ENCODE measurements around the gene TIMM10. TPM values are rescaled to one million over a fixed set of nuclear protein-coding genes. Genes with fewer than 3 reads are reported as not detected.

The TIMM10 gene
- total RNA-seq, 1 experiment from 2014 or later: 94.7 TPM

- DNase-seq: no peak
- CTCF ChIA-PET: interaction anchor here (2.1 kb wide), 1 partner anchor 8 kb away, joined by 22 read pairs; no protein-coding TSS in a partner anchor
- intact Hi-C loops (cut with micrococcal nuclease; ENCODE audit: unreplicated experiment): no loop called here
- no TSS peak for BruUV-seq (replicated peaks)
- Histone ChIP-seq H3K27me3 (ENCODE audit: insufficient read depth, low read depth) (no peaks in the 10 kb centered on the region), H3K4me2 (no peak overlapping the region), H3K79me2 (ENCODE audit: low read depth) (no peaks in the 10 kb centered on the region), H3K9me2 (ENCODE audit: insufficient read depth) (no peaks in the 10 kb centered on the region), H3K36me3 (ENCODE audit: low read depth) (no peaks in the 10 kb centered on the region), H3K9me3 (ENCODE audit: insufficient read depth, low read depth) (no peaks in the 10 kb centered on the region), H3K4me3 (no peak overlapping the region), H2AFZ (no peak overlapping the region), H4K20me1 (ENCODE audit: insufficient read depth) (no peaks in the 10 kb centered on the region), H3F3A (ENCODE audit: insufficient read depth, low read depth) (peaks cover 27% of the 10 kb centered on the region), H3K4me1 (replicated peaks; ENCODE audit: insufficient read depth) (peaks cover 57% of the 10 kb centered on the region), H3K27ac (no peak overlapping the region)
- POLR2A ChIA-PET (ENCODE audit: unreplicated experiment): no interaction called here
- no peak for TF ChIP-seq CTCF (conservative IDR thresholded peaks at IDR 0.05)
- no peak for TF ChIP-seq EZH2 (IDR thresholded peaks at IDR 0.05; ENCODE audit: low read depth)
These were observed 29.6 kb downstream of the TIMM10 start for GRCh38 chr11:57500926-57501325.

GRCh38 chr11:57500515-57500914 is 30.0 kb downstream of the TIMM10 start:
- intact Hi-C loops (cut with micrococcal nuclease; ENCODE audit: unreplicated experiment): no loop called here
- Histone ChIP-seq H4K20me1 (ENCODE audit: insufficient read depth) (no peaks in the 10 kb centered on the region), H3K36me3 (ENCODE audit: low read depth) (no peaks in the 10 kb centered on the region), H3K4me2 (peak overlapping the region; percentile 93; the same call in 1 of the 2 replicates), H3K27ac (no peak overlapping the region), H2AFZ (no peak overlapping the region), H3K9me3 (ENCODE audit: insufficient read depth, low read depth) (no peaks in the 10 kb centered on the region), H3K9me2 (ENCODE audit: insufficient read depth) (no peaks in the 10 kb centered on the region), H3K4me3 (no peak overlapping the region), H3K27me3 (ENCODE audit: insufficient read depth, low read depth) (no peaks in the 10 kb centered on the region), H3K4me1 (replicated peaks; ENCODE audit: insufficient read depth) (peaks cover 57% of the 10 kb centered on the region), H3K79me2 (ENCODE audit: low read depth) (no peaks in the 10 kb centered on the region), H3F3A (ENCODE audit: insufficient read depth, low read depth) (peaks cover 27% of the 10 kb centered on the region)
- no TSS peak for BruUV-seq (replicated peaks)
- TF ChIP-seq EZH2 (IDR thresholded peaks at IDR 0.05; ENCODE audit: low read depth) (no peak), CTCF (conservative IDR thresholded peaks at IDR 0.05) (no peak)
- DNase-seq: no peak
- POLR2A ChIA-PET (ENCODE audit: unreplicated experiment): no interaction called here
- CTCF ChIA-PET: no interaction called here

GRCh38 chr11:57499983-57500461 is 30.5 kb downstream of the TIMM10 start:
- DNase-seq: no peak
- intact Hi-C loops (cut with micrococcal nuclease; ENCODE audit: unreplicated experiment): no loop called here
- peak overlapping the region; percentile 52; the same call in 1 of the 2 replicates for H3K4me3 ChIP-seq
- BruUV-seq (replicated peaks): no TSS peak
- no peaks in the 10 kb centered on the region for H4K20me1 ChIP-seq (ENCODE audit: insufficient read depth)
- peaks cover 27% of the 10 kb centered on the region for H3F3A ChIP-seq (ENCODE audit: insufficient read depth, low read depth)
- H3K36me3 ChIP-seq (ENCODE audit: low read depth): no peaks in the 10 kb centered on the region
- ChIA-PET CTCF (no interaction called here), POLR2A (ENCODE audit: unreplicated experiment) (no interaction called here)
- H3K27me3 ChIP-seq (ENCODE audit: insufficient read depth, low read depth): no peaks in the 10 kb centered on the region
- no peaks in the 10 kb centered on the region for H3K9me3 ChIP-seq (ENCODE audit: insufficient read depth, low read depth)
- peak overlapping the region; percentile 76; the same call in 1 of the 2 replicates for H2AFZ ChIP-seq
- no peak overlapping the region for H3K27ac ChIP-seq
- no peaks in the 10 kb centered on the region for H3K79me2 ChIP-seq (ENCODE audit: low read depth)
- TF ChIP-seq EZH2 (IDR thresholded peaks at IDR 0.05; ENCODE audit: low read depth) (no peak), CTCF (conservative IDR thresholded peaks at IDR 0.05) (no peak)
- H3K9me2 ChIP-seq (ENCODE audit: insufficient read depth): no peaks in the 10 kb centered on the region
- peaks cover 57% of the 10 kb centered on the region for H3K4me1 ChIP-seq (replicated peaks; ENCODE audit: insufficient read depth)
- H3K4me2 ChIP-seq: peak overlapping the region; percentile 93

Measured in PC-9 (cell line).